PFSK-1 (cell line): ENCODE results near the gene TMEM126B.

ENCODE experiments used
- FOXP2 ChIP-seq: optimal IDR thresholded peaks from 2 replicates; pipeline ENCODE3; 2011; ENCODE audit warnings: borderline replicate concordance, control low read depth, inconsistent platforms; ENCODE audit not compliant: insufficient read depth; ENCODE audit errors: extremely low read length, extremely low read depth
- POLR2AphosphoS5 ChIP-seq: IDR thresholded peaks from 2 replicates; pipeline ENCODE4 v1.6.1; 2012; ENCODE audit warnings: low read depth, mild to moderate bottlenecking, control low read depth, low read length, moderate library complexity
- TAF1 ChIP-seq: IDR thresholded peaks from 2 replicates; pipeline ENCODE4 v1.6.1; 2012; ENCODE audit warnings: low read length, control low read depth, borderline replicate concordance; ENCODE audit not compliant: insufficient read depth

DNA sequence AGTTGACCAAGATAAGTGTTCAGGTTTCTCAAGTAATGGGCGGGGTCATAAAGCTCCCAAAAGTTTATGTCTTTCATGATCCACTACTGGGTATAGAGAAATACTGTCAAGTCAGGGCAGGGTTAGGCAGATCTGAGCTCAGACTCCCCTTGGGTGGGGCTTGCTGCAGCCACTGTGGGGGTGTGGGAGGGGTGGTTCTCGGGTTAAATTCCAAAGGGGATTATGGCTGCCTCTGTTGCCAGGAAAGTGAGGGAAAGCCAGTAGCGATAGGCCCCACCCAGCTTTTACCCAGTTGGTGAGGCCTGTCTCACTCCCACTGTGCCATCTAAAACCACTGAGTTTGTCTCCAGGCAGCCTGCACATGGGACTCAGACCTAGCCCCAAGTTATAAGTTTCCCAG lies 39.0 kb upstream of the TMEM126B start:
- TF ChIP-seq FOXP2 (no peak), POLR2AphosphoS5 (no peak), TAF1 (no peak)
